Cardiac muscle cell (in vitro differentiated cells and primary cell): ENCODE results near the gene MAP3K2. TPM values are rescaled to one million over a fixed set of nuclear protein-coding genes. Genes with fewer than 3 reads are reported as not detected.

Source experiments
- DNase-seq, 2 donors: peaks; one replicate each; pipeline versions ENCODE4 v3.0.0 to v3.0.0-alpha.2; 2010 to 2017; ENCODE audit warnings: low read depth in 1 of 2, low spot score in 1 of 2
- H3K27ac ChIP-seq: fragments of 200-600 bp; sonication (generic); 2 replicates; pipeline ENCODE4 v1.5.1; 2016
- H3K27me3 ChIP-seq: fragments of 200-600 bp; sonication (generic); 2 replicates; pipeline ENCODE4 v1.6.0; 2016; ENCODE audit warnings: control low read depth
- H3K36me3 ChIP-seq: fragments of 200-600 bp; sonication (generic); 2 replicates; pipeline ENCODE4 v1.5.1; 2016; ENCODE audit warnings: control low read depth
- H3K4me1 ChIP-seq: fragments of 200-600 bp; sonication (generic); 2 replicates; pipeline ENCODE4 v1.8.1; 2017; ENCODE audit warnings: low read depth, mild to moderate bottlenecking, mixed run types
- H3K4me3 ChIP-seq: fragments of 200-600 bp; sonication (generic); 2 replicates; pipeline ENCODE4 v1.5.1; 2016; ENCODE audit warnings: mild to moderate bottlenecking
- H3K9me3 ChIP-seq: fragments of 200-600 bp; sonication (generic); 2 replicates; pipeline ENCODE4 v1.5.1; 2017; ENCODE audit warnings: low read depth, mild to moderate bottlenecking, control low read depth
- polyA plus RNA-seq: library from polyadenylated mRNA; unstranded; fragments of >200 nt; fragmentation: Nextera tagmentation; extraction: Ambion mirVana; gene quantifications from 2 replicates; pipeline ENCODE4 v1.2.1, GENCODE V29; 2016
- total RNA-seq: library from RNA; depleted of rRNA; stranded (reverse); fragments of >200 nt; gene quantifications from 2 replicates; pipeline ENCODE4 v1.2.3, GENCODE V29; 2016
- TF ChIP-seq, protein P1 (sequence below): IDR thresholded peaks from 2 replicates; pipeline ENCODE4 v1.5.1; 2012; ENCODE audit warnings: low read depth, mild to moderate bottlenecking, low read length

Gene MAP3K2
- total and polyA plus RNA-seq, 2 experiments from 2014 or later: 36.6 to 40.2 TPM

DNA sequence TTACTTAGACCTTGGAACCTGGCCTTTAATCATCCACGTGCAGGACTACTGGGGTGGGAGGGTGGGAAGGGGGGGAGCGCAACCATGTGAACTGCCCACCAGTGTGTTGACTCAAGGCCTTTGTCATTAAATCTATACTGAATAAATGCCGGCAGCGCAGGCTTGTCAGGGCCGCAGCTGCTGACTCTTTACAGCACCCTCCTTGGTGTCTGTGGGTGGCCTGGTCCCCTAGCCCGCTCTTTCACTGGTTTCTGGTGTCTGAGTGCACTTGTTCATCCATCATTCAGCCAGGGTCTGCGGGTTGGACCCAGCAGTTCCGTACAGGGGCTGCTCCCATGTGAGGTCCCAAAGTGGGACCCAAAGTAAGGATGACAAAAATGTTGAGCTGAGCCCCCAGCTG is 11.5 kb downstream of the MAP3K2 start:
- H3K36me3 ChIP-seq: no peaks in the 10 kb centered on the region
- H3K9me3 ChIP-seq: peaks cover 2% of the 10 kb centered on the region
- no peak overlapping the region for H3K27ac ChIP-seq
- TF ChIP-seq, protein P1, sequence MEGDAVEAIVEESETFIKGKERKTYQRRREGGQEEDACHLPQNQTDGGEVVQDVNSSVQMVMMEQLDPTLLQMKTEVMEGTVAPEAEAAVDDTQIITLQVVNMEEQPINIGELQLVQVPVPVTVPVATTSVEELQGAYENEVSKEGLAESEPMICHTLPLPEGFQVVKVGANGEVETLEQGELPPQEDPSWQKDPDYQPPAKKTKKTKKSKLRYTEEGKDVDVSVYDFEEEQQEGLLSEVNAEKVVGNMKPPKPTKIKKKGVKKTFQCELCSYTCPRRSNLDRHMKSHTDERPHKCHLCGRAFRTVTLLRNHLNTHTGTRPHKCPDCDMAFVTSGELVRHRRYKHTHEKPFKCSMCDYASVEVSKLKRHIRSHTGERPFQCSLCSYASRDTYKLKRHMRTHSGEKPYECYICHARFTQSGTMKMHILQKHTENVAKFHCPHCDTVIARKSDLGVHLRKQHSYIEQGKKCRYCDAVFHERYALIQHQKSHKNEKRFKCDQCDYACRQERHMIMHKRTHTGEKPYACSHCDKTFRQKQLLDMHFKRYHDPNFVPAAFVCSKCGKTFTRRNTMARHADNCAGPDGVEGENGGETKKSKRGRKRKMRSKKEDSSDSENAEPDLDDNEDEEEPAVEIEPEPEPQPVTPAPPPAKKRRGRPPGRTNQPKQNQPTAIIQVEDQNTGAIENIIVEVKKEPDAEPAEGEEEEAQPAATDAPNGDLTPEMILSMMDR: no peak
- H3K4me3 ChIP-seq: no peak overlapping the region
- no peaks in the 10 kb centered on the region for H3K4me1 ChIP-seq
- DNase-seq: no peak
- no peaks in the 10 kb centered on the region for H3K27me3 ChIP-seq

DNA sequence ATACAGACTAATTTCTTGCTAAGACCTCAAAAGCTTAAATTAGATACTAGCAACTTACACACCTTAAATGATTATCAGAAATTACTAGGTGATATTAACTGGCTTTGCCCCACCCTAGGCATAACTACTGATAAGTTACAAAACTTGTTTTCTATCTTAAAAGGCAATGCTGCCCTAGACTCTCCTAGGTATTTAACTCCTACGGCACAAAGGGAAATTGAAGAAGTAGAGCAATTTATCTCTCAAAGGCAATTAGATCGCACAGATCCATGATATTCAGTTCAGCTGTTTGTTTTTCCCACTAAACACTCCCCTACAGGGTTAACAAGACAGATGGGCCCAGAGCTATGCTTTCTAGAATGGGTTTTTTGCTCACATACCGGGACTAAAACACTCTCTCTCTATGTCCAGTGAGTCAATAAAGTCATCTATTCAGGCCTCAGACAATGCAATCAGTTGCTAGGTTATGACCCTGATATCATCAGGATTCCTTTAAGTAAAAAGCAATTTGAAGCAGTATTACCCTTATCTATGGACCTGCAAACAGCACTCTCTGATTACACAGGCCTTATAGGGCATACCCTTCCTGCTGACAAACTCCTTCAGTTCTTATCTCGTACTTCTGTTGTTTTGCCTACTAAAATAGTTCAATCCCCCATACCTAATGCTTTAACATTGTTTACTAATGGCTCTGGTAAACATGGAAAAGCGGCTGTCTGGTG is 14.3 kb downstream of the MAP3K2 start:
- no peak overlapping the region for H3K27ac ChIP-seq
- TF ChIP-seq, protein P1: no peak
- no peak overlapping the region for H3K4me3 ChIP-seq
- no peaks in the 10 kb centered on the region for H3K36me3 ChIP-seq
- H3K9me3 ChIP-seq: peaks cover 2% of the 10 kb centered on the region
- DNase-seq: no peak
- H3K27me3 ChIP-seq: no peaks in the 10 kb centered on the region
- no peaks in the 10 kb centered on the region for H3K4me1 ChIP-seq

DNA sequence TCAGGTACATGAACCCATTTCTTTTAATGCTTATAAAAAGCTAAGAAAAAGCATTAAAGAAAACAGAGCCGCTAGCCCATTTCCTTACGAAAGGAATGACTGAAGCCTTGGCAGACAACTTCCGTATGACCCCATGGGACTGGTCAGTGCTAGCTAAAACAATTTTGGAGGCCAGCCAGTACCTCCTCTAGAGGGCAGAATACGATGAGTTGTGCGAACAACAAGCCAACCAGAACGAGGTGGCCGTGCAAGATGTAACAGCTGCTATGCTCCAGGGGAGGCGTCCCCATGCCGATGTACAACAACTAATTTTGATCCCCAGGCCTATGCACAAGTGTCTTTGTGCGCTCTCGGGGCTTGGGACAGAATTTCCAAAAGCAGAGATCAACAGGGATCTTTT is 16.7 kb downstream of the MAP3K2 start:
- TF ChIP-seq, protein P1: no peak
- no peak for DNase-seq
- Histone ChIP-seq H3K27me3 (no peaks in the 10 kb centered on the region), H3K27ac (no peak overlapping the region), H3K36me3 (no peaks in the 10 kb centered on the region), H3K4me1 (no peaks in the 10 kb centered on the region), H3K4me3 (no peak overlapping the region), H3K9me3 (peaks cover 2% of the 10 kb centered on the region)

DNA sequence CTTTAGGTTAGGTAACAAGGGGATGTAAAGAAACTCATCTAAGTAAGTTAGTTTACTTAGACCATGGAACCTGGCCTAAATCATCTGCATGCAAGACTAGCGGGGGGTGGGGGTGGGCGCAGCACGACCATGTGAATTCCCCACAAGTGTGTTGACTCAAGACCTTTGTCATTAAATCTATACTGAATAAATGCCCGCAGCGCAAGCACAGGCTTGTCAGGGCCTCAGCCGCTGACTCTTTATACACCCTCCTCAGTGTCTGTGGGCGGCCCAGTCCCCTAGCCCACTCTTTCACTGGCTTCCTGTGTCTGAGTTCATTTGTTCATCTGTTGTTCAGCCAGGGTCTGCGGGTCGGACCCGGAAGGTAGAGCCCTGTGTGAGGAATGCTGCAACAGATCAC is 17.8 kb downstream of the MAP3K2 start:
- no peaks in the 10 kb centered on the region for H3K36me3 ChIP-seq
- H3K27ac ChIP-seq: no peak overlapping the region
- no peaks in the 10 kb centered on the region for H3K27me3 ChIP-seq
- H3K4me1 ChIP-seq: no peaks in the 10 kb centered on the region
- TF ChIP-seq, protein P1: no peak
- H3K9me3 ChIP-seq: peaks cover 2% of the 10 kb centered on the region
- no peak for DNase-seq
- H3K4me3 ChIP-seq: no peak overlapping the region

DNA sequence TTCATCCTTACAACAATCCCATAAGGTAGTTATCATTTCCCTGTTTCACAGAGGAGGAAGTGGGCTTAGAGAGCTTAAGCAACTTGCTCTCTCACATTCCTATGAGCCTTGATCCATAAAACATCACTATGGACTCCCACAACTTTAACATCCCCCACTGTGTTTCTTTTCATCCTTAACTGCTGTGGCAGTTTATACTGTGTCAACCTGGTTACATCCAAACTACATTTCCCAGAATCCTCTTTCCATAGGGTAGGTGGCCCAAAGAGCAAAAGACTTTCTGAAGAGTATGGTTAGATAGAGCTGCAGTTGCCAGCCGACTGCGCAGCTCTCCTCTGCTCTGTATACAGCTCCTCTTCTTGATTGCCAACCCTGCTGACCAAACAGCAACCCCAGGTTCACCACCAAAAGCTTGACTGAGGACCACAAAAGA is 22.5 kb downstream of the MAP3K2 start:
- no peaks in the 10 kb centered on the region for H3K9me3 ChIP-seq
- TF ChIP-seq, protein P1: no peak
- no peaks in the 10 kb centered on the region for H3K36me3 ChIP-seq
- no peak for DNase-seq
- no peak overlapping the region for H3K4me3 ChIP-seq
- no peak overlapping the region for H3K27ac ChIP-seq
- H3K27me3 ChIP-seq: no peaks in the 10 kb centered on the region
- no peaks in the 10 kb centered on the region for H3K4me1 ChIP-seq
